Measurements from ENCODE around the gene MZF1.

Gene MZF1

GRCh38 chr19:58560007-58560887 lies 12.9 kb downstream of the MZF1 start:
- H3K27ac ChIP-seq: peak overlapping the region; percentile 100
- TF ChIP-seq CTCF (conservative IDR thresholded peaks at IDR 0.05): no peak

GRCh38 chr19:58559275-58560006 lies 13.7 kb downstream of the MZF1 start:
- peak overlapping the region; percentile 100 for H3K27ac ChIP-seq
- no peak for TF ChIP-seq CTCF (conservative IDR thresholded peaks at IDR 0.05)

GRCh38 chr19:58558623-58559274 lies 14.4 kb downstream of the MZF1 start:
- no peak for TF ChIP-seq CTCF (conservative IDR thresholded peaks at IDR 0.05)
- H3K27ac ChIP-seq: peak overlapping the region; percentile 100

GRCh38 chr19:58558066-58558622 lies 15.0 kb downstream of the MZF1 start, which contains the start of gene UBE2M:
Gene UBE2M (minus strand): TSS chr19:58558611. CDS start chr19:58558381, 230 bp downstream.
- H3K27ac ChIP-seq: peak within 1 kb of the TSS; percentile 100
- TF ChIP-seq CTCF (conservative IDR thresholded peaks at IDR 0.05): no peak

- H3K27ac ChIP-seq: peak overlapping the region; percentile 100
These were observed 15.7 kb downstream of the MZF1 start for GRCh38 chr19:58557221-58558065.

More at GRCh38 chr19:58557221-58558065, 15.7 kb downstream of the MZF1 start:
- no peak for TF ChIP-seq CTCF (conservative IDR thresholded peaks at IDR 0.05)
